ENCODE results near the gene PRKCH. TPM values are rescaled to one million over a fixed set of nuclear protein-coding genes. Genes with fewer than 3 reads are reported as not detected.

PRKCH gene
- total RNA-seq, 5 donors from 2014 or later (not counting 1 experiment from before 2014, with no cell fraction given), result 267 to 436 (median 326) TPM

DNA sequence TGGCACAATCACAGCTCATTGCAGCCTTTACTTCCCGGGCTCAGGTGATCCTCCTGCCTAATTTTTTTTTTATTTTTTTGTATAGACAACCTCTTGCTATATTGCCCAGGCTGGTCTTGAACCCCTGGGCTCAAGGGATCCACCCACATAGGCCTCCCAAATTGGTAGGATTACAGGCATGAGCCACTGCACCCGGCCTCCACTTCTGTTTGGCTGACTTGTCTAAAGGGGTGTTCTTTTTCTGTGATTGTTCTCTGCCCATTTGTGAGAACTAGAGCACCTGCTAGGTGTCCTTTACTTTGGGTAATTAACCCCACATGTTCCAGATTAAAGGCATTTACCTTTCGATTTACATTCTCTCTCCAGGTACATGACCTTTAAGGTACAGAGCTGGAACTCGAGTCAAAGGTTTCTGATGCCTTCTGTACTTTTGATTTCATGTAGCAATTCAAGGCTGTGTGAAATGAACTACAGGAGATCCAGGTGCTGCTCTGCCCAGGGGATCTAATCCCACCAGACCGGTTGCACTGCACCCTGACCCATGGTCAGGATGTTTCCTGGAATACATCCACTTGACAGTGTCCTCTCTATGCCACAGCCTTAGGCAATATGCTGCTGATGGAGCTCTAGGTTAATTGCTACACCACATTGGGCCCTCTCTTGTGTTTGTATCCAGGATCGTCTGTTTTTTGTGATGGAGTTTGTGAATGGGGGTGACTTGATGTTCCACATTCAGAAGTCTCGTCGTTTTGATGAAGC, 163.6 kb downstream of the PRKCH start:
- H3K27me3 ChIP-seq (replicated peaks in 1 of 2; ENCODE audit: control insufficient read depth in 2 of 2, extremely low read depth in 1 of 2, insufficient read depth in 2 of 2, low read length in 1 of 2), result no peaks in the 10 kb centered on the region
- WGBS (ENCODE audit: insufficient coverage), result no CpG with 5 or more reads among the region's 8 CpGs
- ChIA-PET POLR2A (no interaction called here), CTCF (no interaction called here)
- Mint-ChIP-seq H3K27me3 (no peaks in the 10 kb centered on the region), H3K9me3 (no peaks in the 10 kb centered on the region), H3K4me3 (no peak overlapping the region), H3K36me3 (peaks cover 72% of the 10 kb centered on the region), H3K27ac (peak overlapping the region; percentile 79 to 87), H3K4me1 (peaks cover 63 to 75% (median 68%) of the 10 kb centered on the region in 3 donors)
- H3K4me3 ChIP-seq (ENCODE audit: control insufficient read depth in 1 of 2, extremely low read depth in 1 of 2, low read length in 1 of 2), result no peak overlapping the region
- H3K4me1 ChIP-seq (ENCODE audit: control insufficient read depth in 1 of 2, extremely low read depth in 1 of 2, insufficient read depth in 2 of 2, low read length in 2 of 2), result peaks cover 20 to 44% of the 10 kb centered on the region in 2 experiments
- H3K36me3 ChIP-seq (ENCODE audit: control insufficient read depth in 2 of 2, extremely low read depth in 1 of 2, insufficient read depth in 1 of 2, low read length in 1 of 2), result peaks cover 16 to 89% of the 10 kb centered on the region in 2 donors
- no peak for DNase-seq
- ATAC-seq (replicated peaks in 1 of 4), result no peak
- no peak overlapping the region for H3K27ac ChIP-seq (ENCODE audit: low read length)
- H3K9me3 ChIP-seq, result no peaks in the 10 kb centered on the region

DNA sequence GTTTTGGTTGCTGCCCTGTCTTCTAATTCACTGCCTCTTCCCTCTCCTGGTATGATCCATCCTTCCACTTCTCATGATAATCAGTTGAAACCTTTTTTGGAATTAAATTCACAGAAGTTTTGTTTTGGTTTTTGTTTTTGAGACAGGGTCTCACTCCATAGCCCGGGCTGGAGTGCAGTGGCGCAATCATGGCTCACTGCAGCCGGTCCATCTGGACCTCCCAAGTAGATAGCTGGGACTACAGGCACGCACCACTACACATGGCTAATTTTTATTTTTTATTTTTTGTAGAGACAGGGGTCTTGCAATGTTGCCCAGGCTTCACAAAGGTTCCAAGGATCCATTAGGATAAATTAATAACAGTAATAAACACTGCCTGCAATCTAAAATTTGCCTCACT, 164.3 kb downstream of the PRKCH start:
- no peaks in the 10 kb centered on the region for H3K9me3 ChIP-seq
- WGBS (ENCODE audit: insufficient coverage), result 100% methylated on average over 1 of the region's 4 CpGs
- peaks cover 13 to 44% of the 10 kb centered on the region in 2 experiments for H3K4me1 ChIP-seq (ENCODE audit: control insufficient read depth in 1 of 2, extremely low read depth in 1 of 2, insufficient read depth in 2 of 2, low read length in 2 of 2)
- no peak overlapping the region for H3K4me3 ChIP-seq (ENCODE audit: control insufficient read depth in 1 of 2, extremely low read depth in 1 of 2, low read length in 1 of 2)
- H3K27ac Mint-ChIP-seq, result peak overlapping the region; percentile 79 to 87
- peaks cover 16 to 91% of the 10 kb centered on the region in 2 donors for H3K36me3 ChIP-seq (ENCODE audit: control insufficient read depth in 2 of 2, extremely low read depth in 1 of 2, insufficient read depth in 1 of 2, low read length in 1 of 2)
- ChIA-PET POLR2A (interaction anchor here in 1 of 2 donors (1.1 kb wide), 1 partner anchor 10 kb away, joined by 3 read pairs; no protein-coding TSS in a partner anchor), CTCF (interaction anchor here in 1 of 2 donors (0.5 kb wide), 1 partner anchor 627 kb away, joined by 3 read pairs; no protein-coding TSS in a partner anchor)
- H3K27ac ChIP-seq (ENCODE audit: low read length), result no peak overlapping the region
- peaks cover 68% of the 10 kb centered on the region for H3K36me3 Mint-ChIP-seq
- ATAC-seq (replicated peaks in 1 of 4), result no peak
- no peaks in the 10 kb centered on the region for H3K27me3 ChIP-seq (replicated peaks in 1 of 2; ENCODE audit: control insufficient read depth in 2 of 2, extremely low read depth in 1 of 2, insufficient read depth in 2 of 2, low read length in 1 of 2)
- H3K9me3 Mint-ChIP-seq, result no peaks in the 10 kb centered on the region
- H3K4me3 Mint-ChIP-seq, result no peak overlapping the region
- H3K27me3 Mint-ChIP-seq, result no peaks in the 10 kb centered on the region
- H3K4me1 Mint-ChIP-seq, result peaks cover 57 to 75% (median 62%) of the 10 kb centered on the region in 3 donors
- no peak for DNase-seq

DNA sequence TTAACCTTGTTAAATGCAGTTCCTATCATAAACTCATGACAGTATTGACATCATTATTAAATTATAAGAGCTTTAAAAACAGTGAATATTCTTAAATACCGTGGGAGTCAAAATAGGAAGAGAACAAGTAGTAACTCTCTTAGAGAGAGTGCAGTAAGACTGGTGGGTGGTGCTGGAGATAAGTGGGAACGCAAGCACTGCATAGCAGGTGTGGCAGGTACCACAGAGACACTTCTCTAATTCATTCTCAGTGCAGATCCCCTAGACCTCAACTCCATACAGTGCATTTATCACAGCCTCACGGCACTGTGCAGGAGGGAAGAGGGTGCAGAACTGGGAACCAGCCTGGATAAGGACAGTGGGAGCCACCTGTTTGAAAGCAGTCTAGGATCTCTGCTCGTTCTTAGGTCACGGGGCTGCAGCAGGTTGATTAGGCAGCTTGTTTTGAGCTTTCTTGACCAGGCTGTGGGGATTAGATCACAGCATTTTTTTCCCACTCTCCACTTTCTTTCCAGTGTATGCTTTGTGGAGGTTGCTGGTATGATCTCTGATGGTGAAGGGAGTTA, 165.6 kb downstream of the PRKCH start:
- POLR2A ChIA-PET, result interaction anchor here in 1 of 2 donors (0.7 kb wide), 1 partner anchor 11 kb away, joined by 3 read pairs; no protein-coding TSS in a partner anchor
- no peak overlapping the region for H3K4me3 Mint-ChIP-seq
- peaks cover 43 to 61% (median 48%) of the 10 kb centered on the region in 3 donors for H3K4me1 Mint-ChIP-seq

GRCh38 chr14:61488417-61489401, 167.3 kb downstream of the PRKCH start:
- H3K27ac Mint-ChIP-seq, result peak overlapping the region; percentile 67 to 82
- Histone ChIP-seq H3K4me3 (ENCODE audit: control insufficient read depth in 1 of 2, extremely low read depth in 1 of 2, low read length in 1 of 2) (no peak overlapping the region), H3K9me3 (no peaks in the 10 kb centered on the region), H3K4me1 (ENCODE audit: control insufficient read depth in 1 of 2, extremely low read depth in 1 of 2, insufficient read depth in 2 of 2, low read length in 2 of 2) (peaks cover 2 to 28% of the 10 kb centered on the region in 2 experiments), H3K36me3 (ENCODE audit: control insufficient read depth in 2 of 2, extremely low read depth in 1 of 2, insufficient read depth in 1 of 2, low read length in 1 of 2) (peaks cover 14 to 93% of the 10 kb centered on the region in 2 donors), H3K27ac (ENCODE audit: low read length) (no peak overlapping the region), H3K27me3 (replicated peaks in 1 of 2; ENCODE audit: control insufficient read depth in 2 of 2, extremely low read depth in 1 of 2, insufficient read depth in 2 of 2, low read length in 1 of 2) (no peaks in the 10 kb centered on the region)
- no peaks in the 10 kb centered on the region for H3K9me3 Mint-ChIP-seq
- POLR2A ChIA-PET, result interaction anchor here (0.5 to 1.0 kb wide), 4 partner anchors 19 to 207 kb away, joined by 3 to 7 read pairs (median 4); no protein-coding TSS in a partner anchor
- no peaks in the 10 kb centered on the region for H3K27me3 Mint-ChIP-seq
- CTCF ChIA-PET, result interaction anchor here (0.5 to 0.7 kb wide), 3 partner anchors 15 to 257 kb away, joined by 3 to 11 read pairs (median 4); no protein-coding TSS in a partner anchor
- ATAC-seq (replicated peaks in 1 of 4), result no peak
- peaks cover 33 to 48% (median 38%) of the 10 kb centered on the region in 3 donors for H3K4me1 Mint-ChIP-seq
- WGBS (ENCODE audit: insufficient coverage), result no CpG with 5 or more reads among the region's 4 CpGs
- DNase-seq, result no peak
- peaks cover 47% of the 10 kb centered on the region for H3K36me3 Mint-ChIP-seq
- H3K4me3 Mint-ChIP-seq, result no peak overlapping the region

More for the DNA sequence above, 165.6 kb downstream of the PRKCH start:
- DNase-seq, result no peak
- no CpG with 5 or more reads among the region's 5 CpGs for WGBS (ENCODE audit: insufficient coverage)
- Histone ChIP-seq H3K9me3 (no peaks in the 10 kb centered on the region), H3K4me3 (ENCODE audit: control insufficient read depth in 1 of 2, extremely low read depth in 1 of 2, low read length in 1 of 2) (no peak overlapping the region), H3K27me3 (replicated peaks in 1 of 2; ENCODE audit: control insufficient read depth in 2 of 2, extremely low read depth in 1 of 2, insufficient read depth in 2 of 2, low read length in 1 of 2) (no peaks in the 10 kb centered on the region), H3K4me1 (ENCODE audit: control insufficient read depth in 1 of 2, extremely low read depth in 1 of 2, insufficient read depth in 2 of 2, low read length in 2 of 2) (peaks cover 2 to 37% of the 10 kb centered on the region in 2 experiments), H3K27ac (ENCODE audit: low read length) (no peak overlapping the region), H3K36me3 (ENCODE audit: control insufficient read depth in 2 of 2, extremely low read depth in 1 of 2, insufficient read depth in 1 of 2, low read length in 1 of 2) (peaks cover 16 to 91% of the 10 kb centered on the region in 2 donors)
- Mint-ChIP-seq H3K36me3 (peaks cover 59% of the 10 kb centered on the region), H3K27ac (peak overlapping the region; percentile 57 to 76), H3K27me3 (no peaks in the 10 kb centered on the region), H3K9me3 (no peaks in the 10 kb centered on the region)
- CTCF ChIA-PET, result no interaction called here
- ATAC-seq (replicated peaks in 1 of 4), result no peak

GRCh38 chr14:61489512-61489911, 168.1 kb downstream of the PRKCH start:
- Mint-ChIP-seq H3K27ac (peak overlapping the region; percentile 70 to 82), H3K9me3 (no peaks in the 10 kb centered on the region), H3K4me1 (peaks cover 26 to 44% (median 32%) of the 10 kb centered on the region in 3 donors), H3K4me3 (no peak overlapping the region), H3K27me3 (no peaks in the 10 kb centered on the region), H3K36me3 (peaks cover 41% of the 10 kb centered on the region)
- H3K27ac ChIP-seq (ENCODE audit: low read length), result no peak overlapping the region
- CTCF ChIA-PET, result interaction anchor here in 1 of 2 donors (0.5 kb wide), 1 partner anchor 14 kb away, joined by 11 read pairs; no protein-coding TSS in a partner anchor
- DNase-seq (no peak), ATAC-seq (replicated peaks in 1 of 4) (no peak)
- H3K4me3 ChIP-seq (ENCODE audit: control insufficient read depth in 1 of 2, extremely low read depth in 1 of 2, low read length in 1 of 2), result no peak overlapping the region
- no peaks in the 10 kb centered on the region for H3K27me3 ChIP-seq (replicated peaks in 1 of 2; ENCODE audit: control insufficient read depth in 2 of 2, extremely low read depth in 1 of 2, insufficient read depth in 2 of 2, low read length in 1 of 2)
- no CpG with 5 or more reads among the region's 2 CpGs for WGBS (ENCODE audit: insufficient coverage)
- peaks cover 14 to 95% of the 10 kb centered on the region in 2 donors for H3K36me3 ChIP-seq (ENCODE audit: control insufficient read depth in 2 of 2, extremely low read depth in 1 of 2, insufficient read depth in 1 of 2, low read length in 1 of 2)
- POLR2A ChIA-PET, result interaction anchor here in 1 of 2 donors (0.5 kb wide), 1 partner anchor 208 kb away, joined by 7 read pairs; no protein-coding TSS in a partner anchor
- peaks cover 2 to 30% of the 10 kb centered on the region in 2 experiments for H3K4me1 ChIP-seq (ENCODE audit: control insufficient read depth in 1 of 2, extremely low read depth in 1 of 2, insufficient read depth in 2 of 2, low read length in 2 of 2)
- H3K9me3 ChIP-seq, result no peaks in the 10 kb centered on the region

Data from T-cell (primary cell).